Frontal cortex (tissue), 4 donors: ENCODE data around the gene COX7B. TPM values are rescaled to one million over a fixed set of nuclear protein-coding genes. Genes with fewer than 3 reads are reported as not detected.
"Not testable (repeated sequence)": the region's sequence is repeated elsewhere in the genome, so short reads cannot be mapped to it uniquely, and the experiment has no call there.

Source experiments
- DNase-seq, 2 donors: peaks; one replicate each; pipeline ENCODE4 v3.0.0; 2012; ENCODE audit warnings: low spot score in 2 of 2
- FAIRE-seq: peaks from 2 replicates; lab custom pipeline; 2012; peaks lifted over from hg19 to GRCh38; lab: Jason Lieb, UNC
- total RNA-seq: library from RNA; depleted of rRNA; stranded (reverse); fragments of >200 nt; gene quantifications from one replicate; pipeline ENCODE4 v1.2.3, GENCODE V29; 2014
- donor health status: control.
- donor health status: control.
- donor health status: control.

Gene COX7B, protein sequence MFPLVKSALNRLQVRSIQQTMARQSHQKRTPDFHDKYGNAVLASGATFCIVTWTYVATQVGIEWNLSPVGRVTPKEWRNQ
- total RNA-seq, result 79.9 TPM

GRCh38 chrX:77899081-77899828 lies at the start of gene COX7B:
Gene COX7B (plus strand): TSS chrX:77899468. CDS start chrX:77899554, 86 bp downstream.
- FAIRE-seq (peak; percentile 86), DNase-seq (peak; percentile 48 to 53)

DNA sequence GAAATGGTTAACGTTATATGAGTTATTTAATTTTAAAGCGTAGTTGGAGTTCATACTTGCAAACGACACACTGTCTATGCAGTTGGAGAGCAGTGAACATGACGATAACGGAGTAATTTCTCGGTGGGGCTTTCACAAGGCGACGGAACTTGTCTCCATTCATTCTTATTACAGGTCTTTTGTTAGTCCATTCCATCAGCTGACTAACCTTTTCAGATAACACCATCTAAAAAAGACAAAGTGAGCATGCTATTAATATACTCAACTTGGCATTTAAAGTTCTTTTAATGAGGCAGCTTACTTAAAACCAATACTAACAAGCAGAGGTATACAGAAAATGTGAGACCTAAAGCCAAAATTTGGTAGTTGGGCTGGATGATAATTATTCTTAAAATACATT lies 23.9 kb upstream of the COX7B start:
- DNase-seq (no peak), FAIRE-seq (no peak)

DNA sequence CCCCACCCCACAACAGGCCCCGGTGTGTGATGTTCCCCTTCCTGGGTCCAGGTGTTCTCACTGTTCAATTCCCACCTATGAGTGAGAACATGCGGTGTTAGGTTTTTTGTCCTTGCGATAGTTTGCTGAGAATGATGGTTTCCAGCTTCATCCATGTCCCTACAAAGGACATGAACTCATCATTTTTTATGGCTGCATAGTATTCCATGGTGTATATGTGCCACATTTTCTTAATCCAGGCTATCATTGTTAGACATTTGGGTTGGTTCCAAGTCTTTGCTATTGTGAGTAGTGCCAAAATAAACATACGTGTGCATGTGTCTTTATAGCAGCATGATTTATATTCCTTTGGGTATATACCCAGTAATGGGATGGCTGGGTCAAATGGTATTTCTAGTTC lies 17.9 kb upstream of the COX7B start:
- not testable (repeated sequence) for FAIRE-seq, DNase-seq

GRCh38 chrX:77892887-77893286 lies 6.4 kb upstream of the COX7B start:
- no peak for FAIRE-seq
- DNase-seq, result no peak

DNA sequence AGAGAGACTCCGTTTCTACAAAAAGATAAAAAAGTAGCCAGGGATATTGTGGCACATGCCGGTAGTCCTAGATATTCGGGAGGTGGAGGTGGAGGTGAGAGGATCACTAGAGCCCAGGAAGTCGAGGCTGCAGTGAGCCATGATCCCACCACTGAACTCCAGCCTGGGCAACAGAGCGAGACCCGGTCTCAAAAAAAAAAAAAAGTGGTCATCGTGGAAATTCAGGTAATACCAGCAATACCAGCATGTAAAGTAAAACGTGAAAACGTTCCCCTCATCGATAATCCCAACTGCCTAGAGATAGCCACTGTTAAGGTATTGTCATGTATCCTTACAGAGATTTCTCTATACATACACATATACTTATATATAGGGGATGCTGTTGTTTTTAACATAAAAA lies 5.6 kb upstream of the COX7B start:
- no peak for DNase-seq
- no peak for FAIRE-seq

DNA sequence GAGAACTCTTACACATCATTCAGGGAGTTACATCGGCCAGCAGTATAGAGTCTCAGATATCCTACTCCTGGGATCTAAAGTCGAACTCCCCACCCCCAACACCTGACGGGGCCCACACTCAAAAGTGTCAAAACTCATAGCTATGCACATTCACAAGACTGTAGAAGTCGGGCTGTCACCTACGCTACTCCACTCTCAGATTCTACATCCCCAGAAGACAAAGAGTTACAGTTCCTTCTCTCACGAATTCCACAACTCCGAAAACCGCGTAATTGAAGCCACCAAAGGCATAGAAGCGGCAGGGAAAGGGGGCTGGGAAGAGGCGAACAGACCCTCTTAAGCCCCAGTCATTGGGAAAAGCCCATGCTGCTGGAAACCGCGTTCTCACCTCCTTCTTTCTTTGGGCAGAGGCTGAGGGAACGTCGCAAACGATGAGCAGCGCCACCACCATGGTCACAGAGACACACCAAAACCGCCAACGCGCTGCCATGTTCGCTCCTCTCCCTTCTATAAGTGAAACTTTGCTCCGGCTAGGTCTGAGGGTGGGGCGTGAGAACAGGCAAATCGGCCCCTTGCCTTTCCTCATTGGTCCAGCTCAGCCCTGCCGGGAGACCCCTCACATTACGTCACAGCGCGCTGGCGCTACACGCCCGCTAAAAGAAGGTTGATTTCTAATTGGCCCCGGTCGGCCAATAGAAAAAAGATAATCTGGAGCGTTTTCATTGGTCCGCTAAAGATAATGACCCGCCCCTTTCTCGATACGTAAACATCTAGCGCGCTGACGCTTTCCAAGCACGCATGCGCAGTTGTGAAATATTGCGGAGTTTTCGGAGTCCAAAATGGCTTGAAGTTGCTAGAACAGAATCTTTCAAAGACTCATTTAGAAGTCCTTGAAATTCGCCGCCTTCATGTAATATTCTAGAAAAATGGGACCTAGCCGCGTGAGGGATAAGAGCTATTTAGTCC lies 4.1 kb upstream of the COX7B start, which contains the start of gene MAGT1:
Gene MAGT1, minus strand, starts transcription at position 515 of the 966 bp plus-strand sequence. Its CDS starts 25 bp downstream, at position 490.
- peak; percentile 96 for FAIRE-seq
- peak; percentile 47 to 58 for DNase-seq

DNA sequence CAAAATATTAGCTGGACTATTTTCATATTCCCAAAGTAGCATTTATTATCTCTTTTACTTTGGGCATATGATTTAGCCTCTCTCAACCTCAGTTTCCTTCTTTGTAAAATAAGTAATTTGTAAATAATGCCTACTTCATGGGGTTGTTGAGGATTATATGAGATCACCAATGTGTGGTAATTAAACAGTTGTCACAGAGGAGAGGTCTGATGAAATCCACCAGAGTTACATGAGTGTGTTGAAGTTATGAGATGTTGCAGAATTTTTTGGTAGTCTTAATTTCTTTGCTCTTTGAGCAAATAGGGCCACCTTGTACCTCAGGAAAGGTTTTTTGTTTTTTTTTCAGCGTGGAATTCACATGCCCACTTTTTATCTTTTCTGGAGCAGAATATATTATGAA lies 1.4 kb downstream of the COX7B start:
- DNase-seq (no peak), FAIRE-seq (no peak)

DNA sequence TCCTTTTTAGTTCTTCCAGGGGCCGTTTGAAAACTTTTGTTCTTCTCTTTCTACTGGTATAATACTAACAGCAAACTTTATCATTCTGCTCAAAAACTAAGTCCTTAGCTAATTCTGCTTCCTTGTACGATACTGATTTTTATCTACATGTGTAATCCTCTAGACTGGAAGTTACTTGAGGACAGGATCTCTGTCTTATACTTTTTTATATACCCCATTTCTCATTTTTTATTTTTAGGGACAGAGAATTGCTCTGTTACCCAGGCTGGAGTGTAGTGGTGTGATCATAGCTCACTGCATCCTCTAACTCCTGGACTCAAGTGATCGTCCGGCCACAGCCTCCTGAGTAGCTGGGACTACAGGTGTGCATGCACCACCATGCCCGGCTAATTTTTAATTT lies 2.2 kb downstream of the COX7B start:
- FAIRE-seq, result no peak
- DNase-seq, result no peak

DNA sequence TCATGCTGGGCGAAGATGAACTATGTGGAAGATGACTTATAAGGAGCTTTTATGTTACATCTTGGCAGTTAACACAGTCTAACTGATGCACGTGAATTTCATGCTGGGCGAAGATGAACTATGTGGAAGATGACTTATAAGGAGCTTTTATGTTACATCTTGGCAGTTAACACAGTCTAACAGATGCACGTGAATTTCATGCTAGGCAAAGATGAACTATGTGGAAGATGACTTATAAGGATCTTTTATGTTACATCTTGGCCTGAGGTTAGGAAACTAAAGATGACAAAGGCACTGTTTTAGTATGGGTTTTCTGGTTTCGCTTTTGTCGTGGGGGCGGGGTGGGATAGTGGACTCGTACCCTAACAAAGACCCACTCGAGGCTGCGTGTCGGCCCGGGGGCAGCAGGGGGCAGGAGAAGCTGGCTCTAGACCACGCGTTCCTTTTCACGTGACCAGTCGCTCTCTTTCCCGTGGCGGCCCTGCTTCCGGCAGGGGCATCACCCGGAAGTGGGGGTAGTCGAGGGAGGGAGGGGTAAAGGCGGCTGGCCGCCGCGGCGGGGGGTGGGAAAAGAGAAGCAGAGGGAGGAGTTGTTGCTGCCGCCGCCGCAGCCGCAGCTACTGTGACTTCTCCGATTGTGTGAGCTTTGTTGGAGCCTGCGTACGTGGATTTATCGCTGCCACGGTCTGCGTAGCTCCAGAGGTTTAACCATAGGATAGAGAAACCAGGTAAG lies 11.0 kb downstream of the COX7B start, which contains the start of gene ATP7A:
Gene ATP7A, plus strand, starts transcription at position 586 of the 733 bp plus-strand sequence. CDS start 60,949 bp downstream, outside the sequence.
- FAIRE-seq, result no peak
- DNase-seq, result peak; percentile 55 to 74

- no peak for FAIRE-seq
- DNase-seq, result no peak
Measured at GRCh38 chrX:77917294-77917933, 18.1 kb downstream of the COX7B start.

DNA sequence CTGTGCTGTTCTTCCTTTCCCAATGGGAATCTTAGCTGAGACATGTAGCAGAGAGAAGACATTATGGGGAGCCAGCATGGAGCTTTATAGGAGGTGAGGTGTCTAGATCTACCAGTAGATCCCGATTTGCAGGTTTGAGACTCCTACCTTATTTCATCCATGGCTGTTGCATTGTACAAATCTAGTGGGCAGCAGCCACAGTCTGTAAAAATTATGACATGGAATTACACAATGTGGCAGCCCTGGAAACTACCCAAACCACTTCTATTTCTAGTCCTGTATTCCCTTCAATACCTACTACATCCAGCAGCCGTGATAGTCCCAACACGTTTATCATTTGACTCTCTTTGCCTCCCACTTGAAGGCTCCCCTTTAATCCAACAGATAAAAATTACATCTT lies 19.3 kb downstream of the COX7B start:
- DNase-seq, result no peak
- no peak for FAIRE-seq

DNA sequence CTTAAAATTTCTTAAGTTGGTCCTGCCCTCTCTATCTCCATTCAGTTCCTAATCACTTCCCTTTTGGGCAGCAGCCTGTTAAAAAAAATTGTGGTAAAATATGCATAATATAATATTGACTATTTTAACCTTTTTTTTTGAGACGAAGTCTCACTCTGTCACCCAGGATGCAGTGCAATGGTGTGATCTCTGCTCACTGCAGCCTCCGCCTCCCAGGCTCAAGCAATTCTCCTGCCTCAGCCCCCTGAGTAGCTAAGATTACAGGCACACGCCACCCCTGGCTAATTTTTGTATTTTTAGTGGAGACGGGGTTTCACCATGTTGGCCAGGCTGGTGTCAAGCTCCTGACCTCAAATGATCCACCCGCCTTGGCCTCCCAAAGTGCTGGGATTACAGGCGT lies 20.1 kb downstream of the COX7B start:
- FAIRE-seq, DNase-seq: not testable (repeated sequence)

GRCh38 chrX:77922787-77923186 lies 23.5 kb downstream of the COX7B start:
- DNase-seq, result no peak
- FAIRE-seq, result no peak

- DNase-seq (no peak), FAIRE-seq (no peak)
Measured at GRCh38 chrX:77924320-77924859, 25.1 kb downstream of the COX7B start.

DNA sequence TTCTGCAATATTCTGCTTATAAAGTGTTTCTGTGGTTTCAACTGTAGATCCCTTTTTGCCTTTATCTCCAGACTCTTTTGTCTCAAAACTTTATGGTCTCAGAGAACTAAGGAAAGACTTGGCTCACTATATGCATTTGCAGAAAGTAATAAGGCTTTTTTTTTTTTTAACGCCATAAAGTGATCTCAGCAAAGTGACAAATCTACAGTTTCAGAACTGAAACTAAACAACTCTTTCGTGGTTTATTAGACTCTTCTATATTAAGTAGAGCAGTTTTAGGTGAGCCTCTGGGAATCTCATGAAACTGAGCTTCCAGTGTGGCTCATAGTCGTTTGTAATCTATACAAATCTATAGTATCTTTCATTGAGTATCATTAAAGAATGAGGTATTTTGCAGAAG lies 26.5 kb downstream of the COX7B start:
- DNase-seq, result no peak
- no peak for FAIRE-seq

GRCh38 chrX:77930581-77930980 lies 31.3 kb downstream of the COX7B start:
- no peak for FAIRE-seq
- no peak for DNase-seq

- FAIRE-seq, result no peak
- no peak for DNase-seq
Measured at GRCh38 chrX:77935886-77936285, 36.6 kb downstream of the COX7B start.

- DNase-seq (no peak), FAIRE-seq (no peak)
Measured at GRCh38 chrX:77936299-77936698, 37.0 kb downstream of the COX7B start.

- DNase-seq (no peak), FAIRE-seq (no peak)
Measured at GRCh38 chrX:77937291-77937690, 38.0 kb downstream of the COX7B start.
